ENCODE data around the gene ZNF552.
"Not testable (repeated sequence)": the region's sequence is repeated elsewhere in the genome, so short reads cannot be mapped to it uniquely, and the experiment has no call there.

Gene ZNF552

DNA sequence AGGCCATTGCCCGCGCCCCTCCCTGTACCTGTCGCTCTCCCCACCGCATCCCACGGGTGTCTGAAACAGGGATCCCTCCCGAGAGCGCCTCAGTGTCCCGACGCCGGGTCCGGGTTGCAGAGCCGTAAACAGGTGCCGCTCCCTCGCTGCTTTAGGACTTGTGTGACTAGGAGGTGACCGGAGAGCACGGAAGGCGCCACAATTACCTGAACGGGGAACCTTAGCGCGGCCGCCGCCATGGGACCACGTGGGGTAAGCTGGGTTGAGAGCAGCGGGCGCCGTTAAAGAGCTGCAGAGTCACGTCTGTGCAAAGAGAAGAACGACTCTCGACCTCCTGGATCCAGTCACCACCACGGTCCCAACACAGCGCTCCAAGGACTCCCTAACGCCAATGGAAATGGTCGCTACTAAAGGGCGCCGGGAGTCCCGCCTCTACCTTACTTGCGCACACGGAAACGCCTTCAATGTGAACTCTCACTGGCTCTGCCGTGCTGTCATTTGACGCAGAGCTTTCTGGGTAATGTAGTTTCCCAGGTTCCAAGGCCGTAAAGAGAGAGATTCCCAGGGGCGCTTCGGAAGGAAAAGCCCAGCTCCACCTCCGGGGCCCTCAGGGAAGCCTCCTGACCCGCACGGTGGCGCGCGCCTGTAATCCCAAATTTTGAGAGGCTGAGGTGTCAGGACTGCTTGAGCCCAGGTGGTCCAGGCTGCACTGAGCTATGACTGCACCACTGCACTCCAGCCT is at the start of gene ZNF552:
ZNF552 (minus strand) TSS at position 409 of the 742 bp plus-strand sequence; CDS start at position 239, 170 bp downstream.
- DNase-seq (ENCODE audit: low spot score) = peak; percentile 97

GRCh38 chr19:57862351-57862750 is 47.6 kb upstream of the ZNF552 start:
- not testable (repeated sequence) for DNase-seq (ENCODE audit: low spot score)

GRCh38 chr19:57854117-57854516 is 39.4 kb upstream of the ZNF552 start:
- not testable (repeated sequence) for DNase-seq (ENCODE audit: low spot score)

GRCh38 chr19:57851812-57852603 is 37.3 kb upstream of the ZNF552 start:
- DNase-seq (ENCODE audit: low spot score) = not testable (repeated sequence)

GRCh38 chr19:57850553-57851017 is 35.9 kb upstream of the ZNF552 start:
- peak; percentile 47 for DNase-seq (ENCODE audit: low spot score)

- peak; percentile 89 for DNase-seq (ENCODE audit: low spot score)
These were observed 35.2 kb upstream of the ZNF552 start, which contains the start of gene ZNF587 for GRCh38 chr19:57849666-57850473. Gene ZNF587, plus strand, starts transcription at chr19:57849859. Its CDS starts 180 bp downstream, at chr19:57850039.

DNA sequence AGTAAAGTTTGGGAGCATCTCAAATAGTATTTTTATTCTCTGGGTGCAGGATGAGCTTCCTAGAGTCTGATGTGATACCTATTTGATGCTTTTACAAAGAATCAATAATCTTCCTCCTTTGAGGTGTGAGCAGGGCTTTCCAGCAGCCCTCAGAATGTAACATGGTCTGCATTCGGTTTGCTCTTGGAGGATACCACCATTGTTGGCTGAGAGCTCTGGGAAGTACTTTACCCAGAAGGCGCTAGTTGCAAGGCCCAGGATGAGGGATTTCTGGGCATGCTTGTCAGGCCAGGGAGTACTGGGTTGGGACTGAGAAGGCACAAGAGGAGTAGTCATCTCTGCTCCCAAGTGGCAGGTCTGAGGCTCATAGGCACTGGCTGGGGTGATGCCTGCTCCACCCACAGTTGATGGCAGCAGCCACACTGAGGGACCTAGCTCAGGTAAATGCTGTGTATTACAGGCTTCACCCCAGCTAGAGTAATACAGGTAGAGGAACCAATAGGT is 34.5 kb upstream of the ZNF552 start:
- peak; percentile 30 for DNase-seq (ENCODE audit: low spot score)

- DNase-seq (ENCODE audit: low spot score) = not testable (repeated sequence)
These were observed 32.5 kb upstream of the ZNF552 start for GRCh38 chr19:57847164-57847563.

- DNase-seq (ENCODE audit: low spot score) = no peak
These were observed 26.5 kb upstream of the ZNF552 start for GRCh38 chr19:57841122-57841763.

DNA sequence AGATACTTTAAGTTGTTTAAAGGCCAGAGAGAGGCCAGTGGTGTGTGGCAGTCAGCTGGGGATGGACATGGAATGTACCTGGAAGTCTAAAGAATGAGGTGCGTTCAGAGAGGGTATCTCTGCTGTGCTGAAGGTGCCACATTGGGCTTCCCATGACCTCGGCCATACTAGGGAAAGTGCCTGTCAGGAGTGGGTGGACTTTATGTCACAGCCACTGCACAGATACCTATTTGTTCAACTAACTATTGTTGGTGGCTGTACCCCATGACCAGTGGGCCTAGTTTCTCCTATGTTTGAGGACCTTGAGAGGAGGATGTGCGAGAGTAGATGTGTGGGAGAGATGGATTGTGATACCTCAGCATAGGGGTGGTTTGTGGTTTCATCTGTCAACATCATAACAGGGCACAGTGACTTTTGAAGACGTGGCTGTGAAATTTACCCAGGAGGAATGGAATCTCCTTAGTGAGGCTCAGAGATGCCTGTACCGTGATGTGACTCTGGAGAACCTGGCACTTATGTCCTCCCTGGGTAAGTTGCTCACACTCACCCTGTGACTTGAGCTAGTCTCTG is 24.0 kb upstream of the ZNF552 start:
- DNase-seq (ENCODE audit: low spot score) = not testable (repeated sequence)

- DNase-seq (ENCODE audit: low spot score) = not testable (repeated sequence)
These were observed 22.3 kb upstream of the ZNF552 start for GRCh38 chr19:57836991-57837390.

DNA sequence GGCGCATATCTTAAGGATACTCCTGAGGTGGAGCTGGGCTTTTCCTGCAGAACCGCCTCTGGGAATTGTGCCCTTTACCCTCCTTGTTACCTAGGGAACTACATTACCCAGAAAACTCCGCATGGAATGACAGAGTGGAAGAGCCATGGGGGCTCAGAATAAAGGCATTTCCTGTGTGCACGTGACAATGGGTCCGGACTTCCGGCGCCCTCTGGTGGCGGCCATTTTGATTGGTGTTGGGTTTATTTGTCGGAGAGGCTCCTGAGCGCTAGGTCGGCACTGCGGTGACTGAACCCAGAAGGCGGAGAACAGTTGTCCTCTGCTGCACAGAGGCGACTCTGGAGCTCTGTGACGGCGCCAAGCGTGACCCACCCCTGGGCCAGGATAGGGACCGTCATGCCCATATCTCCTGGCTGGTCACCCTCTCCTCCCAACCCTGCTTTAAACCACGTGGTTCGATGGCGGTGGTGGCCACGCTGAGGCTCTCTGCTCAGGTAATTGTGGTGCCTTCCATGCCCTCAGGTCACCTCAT is 15.4 kb upstream of the ZNF552 start, which contains the start of gene ZNF587B:
ZNF587B (plus strand) TSS at position 229 of the 532 bp plus-strand sequence; CDS start at position 459, 230 bp downstream.
- DNase-seq (ENCODE audit: low spot score) = peak; percentile 75

GRCh38 chr19:57829316-57829715 is 14.6 kb upstream of the ZNF552 start:
- no peak for DNase-seq (ENCODE audit: low spot score)

GRCh38 chr19:57825511-57825910 is 10.8 kb upstream of the ZNF552 start:
- no peak for DNase-seq (ENCODE audit: low spot score)

GRCh38 chr19:57823608-57824007 is 8.9 kb upstream of the ZNF552 start:
- not testable (repeated sequence) for DNase-seq (ENCODE audit: low spot score)

- not testable (repeated sequence) for DNase-seq (ENCODE audit: low spot score)
These were observed 8.4 kb upstream of the ZNF552 start for GRCh38 chr19:57823155-57823554.

- DNase-seq (ENCODE audit: low spot score) = not testable (repeated sequence)
These were observed 6.8 kb upstream of the ZNF552 start for GRCh38 chr19:57821501-57821900.

DNA sequence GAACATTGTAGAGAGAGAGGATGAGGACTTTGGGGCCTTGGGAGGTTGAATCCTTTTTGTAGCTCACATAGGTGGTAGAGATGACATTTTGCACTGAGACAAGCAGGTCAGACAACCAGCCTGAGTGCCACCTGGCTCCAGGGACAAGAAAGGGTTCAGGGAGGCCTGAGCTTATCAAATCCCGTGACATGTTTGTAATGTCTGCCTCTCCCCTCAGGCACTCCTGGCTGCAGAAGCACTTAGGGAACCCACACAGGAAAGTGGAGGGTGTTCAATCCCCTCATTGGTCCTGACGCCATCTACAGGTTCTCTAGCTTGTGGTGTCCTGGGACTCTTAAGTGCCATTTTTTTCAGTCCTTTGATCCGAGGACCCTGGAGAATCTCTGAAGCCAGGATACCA is 6.4 kb upstream of the ZNF552 start:
- not testable (repeated sequence) for DNase-seq (ENCODE audit: low spot score)

GRCh38 chr19:57820599-57820998 is 5.9 kb upstream of the ZNF552 start:
- DNase-seq (ENCODE audit: low spot score) = no peak

DNA sequence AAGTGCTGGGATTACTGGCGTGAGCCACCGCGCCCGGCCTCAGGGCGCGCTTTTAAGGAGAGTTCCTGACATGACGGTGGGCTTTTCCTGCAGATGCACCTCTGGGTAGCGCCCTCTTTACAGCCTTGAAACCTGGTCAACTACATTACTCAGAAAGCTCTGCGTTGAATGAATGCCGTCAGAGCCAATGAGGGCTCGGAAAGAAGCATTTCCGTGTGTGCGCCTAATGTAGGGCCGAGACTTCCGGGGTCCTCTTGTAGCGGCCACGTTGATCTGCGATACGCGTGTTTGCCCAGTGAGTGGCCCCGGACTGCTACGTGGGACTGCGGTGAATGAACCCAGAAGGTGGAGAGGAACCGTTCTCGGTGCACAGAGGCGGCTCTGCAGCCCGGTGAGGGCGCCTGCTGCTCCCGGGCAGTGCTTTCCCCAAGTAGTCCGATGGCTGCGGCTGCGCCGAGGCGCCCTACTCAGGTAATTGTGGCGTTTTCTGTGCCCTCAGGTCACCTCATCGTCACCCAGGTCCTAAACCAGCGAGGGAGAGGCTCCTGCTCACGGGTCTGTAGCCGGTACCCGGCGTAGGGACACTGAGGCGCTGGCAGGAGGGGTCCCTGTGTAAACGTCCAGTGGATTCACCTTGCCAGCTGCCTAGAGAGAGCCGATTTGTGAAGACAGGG is 4.9 kb upstream of the ZNF552 start:
- peak; percentile 96 for DNase-seq (ENCODE audit: low spot score)

Data from RKO (cell line).